GM21390 (cell line): ENCODE results near the gene RALBP1.

Source experiments
- ATAC-seq: cut with Tn5 transposase; IDR thresholded peaks from one replicate; pipeline ENCODE4 v1.9.1; 2021; ENCODE audit not compliant: unreplicated experiment

RALBP1 gene

GRCh38 chr18:9546468-9546867 lies 71.2 kb downstream of the RALBP1 start:
- no peak for ATAC-seq

- no peak for ATAC-seq
These were observed 72.5 kb downstream of the RALBP1 start for GRCh38 chr18:9547782-9548181.

- no peak for ATAC-seq
These were observed 74.1 kb downstream of the RALBP1 start for GRCh38 chr18:9549405-9549804.

- no peak for ATAC-seq
These were observed 75.1 kb downstream of the RALBP1 start for GRCh38 chr18:9550429-9550828.

- ATAC-seq, result no peak
These were observed 76.9 kb downstream of the RALBP1 start for GRCh38 chr18:9552191-9552590.

- no peak for ATAC-seq
These were observed 77.3 kb downstream of the RALBP1 start for GRCh38 chr18:9552616-9553015.

GRCh38 chr18:9557250-9557943 lies 82.1 kb downstream of the RALBP1 start:
- ATAC-seq, result no peak

GRCh38 chr18:9558387-9559064 lies 83.2 kb downstream of the RALBP1 start:
- no peak for ATAC-seq

GRCh38 chr18:9559253-9559652 lies 83.9 kb downstream of the RALBP1 start:
- no peak for ATAC-seq

- no peak for ATAC-seq
These were observed 86.4 kb downstream of the RALBP1 start for GRCh38 chr18:9561759-9562158.

GRCh38 chr18:9562584-9562983 lies 87.3 kb downstream of the RALBP1 start:
- ATAC-seq, result no peak

GRCh38 chr18:9563331-9563730 lies 88.0 kb downstream of the RALBP1 start:
- no peak for ATAC-seq

- no peak for ATAC-seq
These were observed 90.1 kb downstream of the RALBP1 start for GRCh38 chr18:9565407-9565806.

- no peak for ATAC-seq
These were observed 92.9 kb downstream of the RALBP1 start for GRCh38 chr18:9568186-9568585.

GRCh38 chr18:9569178-9569577 lies 93.9 kb downstream of the RALBP1 start:
- ATAC-seq, result no peak

GRCh38 chr18:9570255-9570654 lies 94.9 kb downstream of the RALBP1 start:
- no peak for ATAC-seq

GRCh38 chr18:9571546-9571945 lies 96.2 kb downstream of the RALBP1 start:
- ATAC-seq, result no peak

GRCh38 chr18:9574473-9575115 lies 99.3 kb downstream of the RALBP1 start:
- ATAC-seq, result no peak

GRCh38 chr18:9575558-9575957 lies 100.2 kb downstream of the RALBP1 start:
- no peak for ATAC-seq

GRCh38 chr18:9577361-9577760 lies 102.0 kb downstream of the RALBP1 start:
- no peak for ATAC-seq

- ATAC-seq, result no peak
These were observed 103.0 kb downstream of the RALBP1 start for GRCh38 chr18:9578306-9578705.

GRCh38 chr18:9581667-9582066 lies 106.4 kb downstream of the RALBP1 start:
- no peak for ATAC-seq
